GM19025 (cell line): ENCODE data around the gene BCOR.

Experiments
- ATAC-seq: cut with Tn5 transposase; IDR thresholded peaks from one replicate; pipeline ENCODE4 v1.9.1; 2021; ENCODE audit warnings: mild to moderate bottlenecking, low read depth, moderate library complexity; ENCODE audit not compliant: unreplicated experiment

The BCOR gene

DNA sequence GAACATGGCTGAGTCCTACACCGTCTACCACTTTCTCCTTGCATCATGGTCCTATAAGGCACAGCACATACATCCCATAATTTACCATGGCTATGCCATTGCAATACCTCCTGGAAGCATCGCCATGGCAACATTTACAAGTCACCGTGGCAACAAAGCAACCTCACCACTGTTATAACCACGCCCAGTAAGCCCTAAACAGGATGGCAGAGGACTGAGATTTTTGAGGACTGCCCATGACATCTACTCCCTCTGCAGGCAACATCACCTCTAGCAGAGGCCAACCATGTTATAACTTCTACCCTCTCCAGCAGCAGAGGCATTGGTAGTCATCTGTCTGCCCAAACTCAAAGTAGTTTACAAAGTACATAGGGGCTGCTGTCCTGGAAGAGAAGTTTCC lies 29.7 kb downstream of the BCOR start:
- ATAC-seq = no peak

DNA sequence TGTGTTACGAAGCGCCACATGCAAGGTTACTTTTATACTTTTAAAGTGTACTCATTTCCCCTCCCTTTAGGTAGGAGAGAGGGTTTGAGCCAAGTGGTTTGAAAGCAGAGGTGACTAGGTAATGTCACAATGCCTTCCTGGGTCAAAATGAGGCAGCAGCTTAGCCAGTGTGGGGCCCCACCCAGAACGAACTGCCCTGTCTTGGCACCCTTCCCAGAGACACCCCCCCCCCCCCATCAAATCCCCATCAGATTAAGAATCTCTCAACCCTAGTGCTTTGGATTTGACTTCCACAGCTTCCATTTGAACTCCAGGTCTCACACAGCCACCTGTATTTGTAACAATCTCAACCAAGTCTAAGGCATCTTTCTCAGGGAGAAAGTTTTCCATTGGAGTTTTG lies 31.1 kb downstream of the BCOR start:
- ATAC-seq = no peak

DNA sequence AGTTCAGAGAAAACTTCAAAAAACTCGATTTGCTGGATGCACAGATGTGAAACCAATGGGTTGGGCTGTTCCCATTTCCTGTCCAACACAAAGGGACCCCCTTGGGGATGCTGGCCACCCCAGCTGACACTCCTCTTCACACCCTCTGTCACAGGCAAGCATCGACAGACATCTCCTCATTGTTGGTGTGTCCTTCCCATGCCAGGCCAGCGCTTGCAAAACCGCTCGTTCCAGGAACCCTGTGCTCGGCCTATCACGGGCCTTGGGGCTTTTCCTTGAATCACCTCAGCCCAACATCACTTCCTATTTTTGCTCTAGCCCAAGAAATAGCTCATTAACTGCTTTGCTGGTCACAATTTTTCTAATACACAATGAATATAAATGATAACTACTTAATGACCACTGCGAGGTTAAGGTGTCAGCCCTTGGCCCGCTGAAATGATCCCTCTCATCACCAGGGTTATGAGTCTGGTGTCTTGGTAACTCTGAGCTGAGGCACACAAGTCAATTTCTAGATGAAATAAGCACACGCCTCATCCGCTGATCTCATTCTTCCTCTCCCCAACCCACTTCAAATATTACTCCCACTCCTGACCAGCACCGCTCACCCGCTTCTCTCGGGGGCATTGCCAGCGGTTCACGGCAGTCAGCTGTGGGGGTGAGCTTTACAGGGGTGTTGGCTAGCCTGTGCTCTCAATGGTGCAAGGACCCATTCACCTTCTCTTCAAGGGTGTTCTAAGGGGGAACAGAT lies 32.3 kb downstream of the BCOR start:
- ATAC-seq = no peak

DNA sequence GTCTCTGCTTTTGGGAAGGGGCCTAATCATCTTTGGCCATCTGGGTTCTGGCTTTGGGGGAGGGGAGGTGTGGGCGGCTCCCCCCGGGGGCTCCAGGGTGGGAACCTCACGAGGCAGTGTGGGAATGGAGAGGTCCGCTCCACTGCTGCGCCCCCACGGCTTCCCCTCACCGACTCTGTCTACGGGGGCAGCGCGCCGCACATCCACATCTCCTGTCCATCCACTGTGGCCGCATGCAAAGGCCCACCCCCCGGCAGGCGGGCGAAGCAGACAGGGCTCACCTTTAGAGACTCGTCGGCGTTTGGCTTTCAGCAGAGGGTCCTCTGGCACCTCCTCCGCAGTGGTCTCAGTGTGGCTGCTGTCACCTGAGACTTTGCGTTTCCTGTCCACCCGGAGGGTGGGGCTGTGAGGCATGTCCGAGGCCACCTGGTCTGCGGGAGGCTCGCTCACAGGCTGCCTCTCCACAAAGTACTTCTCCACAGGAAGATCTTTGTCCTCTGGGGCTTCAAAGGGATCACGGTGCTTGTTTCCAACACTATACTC lies 33.6 kb downstream of the BCOR start:
- no peak for ATAC-seq

DNA sequence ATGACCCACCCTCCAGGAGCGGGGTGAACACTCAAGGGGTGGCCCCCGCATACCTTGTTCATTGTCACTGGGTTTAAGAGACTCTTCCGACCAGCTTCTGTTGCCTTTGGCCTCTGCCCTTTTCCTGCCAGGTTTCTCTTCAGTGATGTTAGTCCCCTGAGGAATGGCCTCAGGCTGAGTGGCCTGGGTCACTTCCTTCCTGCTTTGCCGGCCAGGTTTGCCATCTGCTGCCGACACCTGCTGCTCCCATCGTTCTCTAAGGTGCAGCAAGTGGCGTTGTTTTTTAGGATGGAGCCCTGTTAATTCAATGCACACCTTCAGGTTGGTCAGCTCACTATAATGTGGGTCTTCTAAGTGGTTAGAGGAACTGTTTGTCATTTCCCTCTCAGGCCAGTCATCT lies 34.2 kb downstream of the BCOR start:
- no peak for ATAC-seq

DNA sequence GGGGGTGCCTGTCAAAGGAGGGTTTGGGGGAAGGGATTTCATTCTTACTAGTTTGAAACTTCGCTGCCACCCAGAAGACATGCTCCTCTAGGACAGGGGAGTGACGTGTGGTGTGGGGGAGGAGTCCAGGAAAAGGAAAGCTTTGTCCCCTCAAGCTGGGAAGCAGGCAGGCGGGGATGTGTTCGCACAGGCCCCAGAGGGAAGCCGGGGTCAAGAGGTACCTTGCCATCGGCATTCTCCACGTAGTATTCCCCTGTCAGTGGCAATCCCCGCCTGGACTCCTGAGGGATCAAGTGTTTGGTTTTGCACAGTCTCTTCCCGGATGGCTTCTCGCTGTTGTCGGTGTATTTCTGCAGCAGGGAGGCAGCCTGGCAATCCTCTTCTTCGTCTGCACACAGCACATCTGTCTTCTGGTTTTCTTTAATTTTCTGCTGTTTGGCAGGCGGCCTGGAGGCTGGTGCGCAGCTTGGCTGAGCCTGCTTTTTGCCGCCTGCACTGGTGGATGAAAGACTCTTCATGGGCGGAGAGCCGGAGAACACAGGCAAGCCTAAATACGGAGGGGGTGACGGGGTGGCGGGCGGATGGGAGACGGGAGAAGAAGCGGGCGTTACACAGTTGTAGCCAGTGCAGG lies 35.1 kb downstream of the BCOR start:
- ATAC-seq = no peak

DNA sequence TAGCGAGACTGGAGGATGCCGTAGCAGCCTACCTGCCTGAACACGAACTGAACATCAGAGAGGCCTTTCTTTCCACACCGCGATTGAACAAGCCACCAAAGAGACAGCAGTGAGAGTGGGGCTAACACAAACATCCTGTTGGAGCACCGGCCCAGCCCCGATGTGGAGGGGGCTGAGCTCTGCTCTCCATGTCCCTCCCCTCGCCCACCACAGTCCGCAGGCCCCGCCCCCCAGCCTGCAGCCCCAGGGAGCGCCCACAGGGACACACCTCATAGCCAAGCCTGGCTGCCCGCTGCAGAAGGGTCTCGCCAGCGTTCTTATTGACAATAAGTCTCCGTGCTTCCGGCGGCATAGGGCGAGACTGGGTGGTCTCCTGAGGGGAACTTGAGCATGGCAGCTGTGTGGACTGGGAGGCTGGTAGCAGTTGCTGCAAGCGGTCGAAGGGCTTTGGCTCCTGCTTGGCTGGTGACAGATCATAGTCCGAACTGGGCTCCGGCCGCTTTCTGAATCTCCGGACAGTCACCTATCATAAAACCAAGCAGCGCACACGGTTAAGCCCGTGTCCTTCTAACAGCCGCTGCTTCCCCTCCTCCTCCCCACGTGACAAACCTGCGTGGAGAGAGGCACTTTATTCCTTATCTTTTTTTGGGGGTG lies 35.8 kb downstream of the BCOR start:
- no peak for ATAC-seq

DNA sequence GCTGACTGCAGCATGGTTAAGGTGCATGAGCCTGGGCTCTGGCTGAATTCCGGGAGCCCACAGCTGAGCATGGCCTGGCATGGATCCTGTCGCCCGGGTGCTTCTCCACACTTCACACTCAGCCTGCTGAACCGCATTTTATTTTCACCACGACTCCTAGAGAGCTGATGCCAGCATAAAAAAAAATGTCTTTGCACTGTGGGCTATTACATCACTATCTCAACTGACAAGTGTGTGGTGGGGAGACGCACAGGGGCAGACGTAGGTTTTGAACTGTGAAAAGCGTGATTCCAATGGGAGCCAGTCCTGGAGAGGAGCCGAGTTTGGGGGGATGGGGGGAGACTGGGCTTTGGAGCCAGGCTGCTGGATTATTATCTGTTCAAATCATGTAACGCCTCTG lies 36.8 kb downstream of the BCOR start:
- no peak for ATAC-seq

DNA sequence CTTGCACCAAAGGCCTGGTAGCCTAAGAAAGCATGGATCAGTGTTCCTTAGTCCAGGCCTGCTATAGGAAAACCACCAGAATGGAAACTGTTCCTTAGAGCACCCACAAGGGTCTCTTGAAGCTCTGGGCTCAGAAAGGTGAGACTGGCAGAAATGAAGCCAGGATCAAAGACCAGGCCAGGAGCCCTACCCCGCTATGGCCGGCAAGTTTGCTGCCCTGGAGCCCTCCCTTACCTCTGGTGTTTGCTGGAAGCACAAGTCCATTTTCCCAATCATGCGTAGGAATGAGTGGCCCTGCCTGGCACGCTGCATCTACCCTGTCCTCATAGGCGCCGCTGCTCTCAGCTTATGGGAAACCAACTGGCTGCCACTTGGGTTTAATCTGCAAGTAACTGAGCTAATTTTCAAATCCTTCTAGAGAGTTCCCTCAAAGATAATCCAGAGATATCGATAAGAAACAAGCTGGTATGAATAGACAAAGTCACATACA lies 37.4 kb downstream of the BCOR start:
- ATAC-seq = no peak

DNA sequence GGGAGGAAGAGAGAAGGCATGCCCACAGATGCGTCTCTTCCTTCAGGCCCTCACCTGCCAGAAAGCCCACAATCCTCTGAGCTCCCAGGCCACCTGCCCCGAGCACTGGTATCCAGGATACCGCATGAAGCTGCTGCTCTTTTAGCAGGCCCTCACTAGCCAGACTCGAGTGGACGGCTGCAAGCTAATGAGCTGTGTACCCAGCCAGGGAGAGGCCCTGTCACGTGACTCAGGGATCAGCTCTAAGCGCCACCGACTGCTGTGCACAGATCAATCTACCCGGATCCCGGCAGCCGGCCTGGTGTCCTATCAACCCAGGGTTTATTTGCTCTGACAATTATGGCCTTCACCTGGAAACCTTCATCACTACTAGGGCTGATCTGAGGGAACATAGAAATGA lies 39.0 kb downstream of the BCOR start:
- no peak for ATAC-seq

DNA sequence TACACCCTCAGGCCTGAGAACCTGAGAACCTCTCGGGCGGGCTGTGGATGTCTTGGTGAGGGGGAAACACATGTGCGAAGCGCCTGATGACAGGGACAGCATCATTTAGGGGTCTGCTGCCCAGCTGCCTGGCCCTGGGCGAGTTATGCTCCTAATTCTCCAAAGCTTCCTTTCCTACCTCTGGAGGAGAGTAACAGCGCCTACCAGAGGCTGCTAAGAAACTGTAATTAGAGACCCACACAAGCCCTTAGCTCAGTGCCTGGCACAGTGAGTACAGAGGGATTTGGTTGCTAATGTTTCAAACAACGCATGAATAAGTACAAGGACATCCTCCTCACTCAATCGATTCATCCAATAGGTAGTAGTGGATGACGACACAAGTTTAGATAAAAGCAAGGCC lies 40.4 kb downstream of the BCOR start:
- no peak for ATAC-seq

DNA sequence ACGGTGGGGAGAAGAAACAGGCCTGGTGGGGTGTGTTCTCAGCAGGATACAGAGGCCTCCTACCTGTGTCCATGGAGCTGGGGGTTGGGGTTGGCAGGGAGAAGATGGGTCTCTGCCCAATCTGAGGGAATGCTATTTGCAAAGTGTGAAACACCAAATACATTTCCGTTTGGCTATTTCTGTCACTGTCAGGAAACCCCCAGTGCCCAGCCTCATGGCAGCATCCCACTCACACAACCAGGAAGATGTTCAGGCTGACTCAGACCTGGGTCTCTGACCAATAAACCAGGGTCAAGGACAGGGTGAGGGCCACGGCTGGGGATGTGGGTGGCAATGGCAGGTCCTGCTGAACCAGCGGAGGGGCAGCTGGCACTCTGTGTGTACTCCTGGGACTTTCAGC lies 41.3 kb downstream of the BCOR start:
- no peak for ATAC-seq

DNA sequence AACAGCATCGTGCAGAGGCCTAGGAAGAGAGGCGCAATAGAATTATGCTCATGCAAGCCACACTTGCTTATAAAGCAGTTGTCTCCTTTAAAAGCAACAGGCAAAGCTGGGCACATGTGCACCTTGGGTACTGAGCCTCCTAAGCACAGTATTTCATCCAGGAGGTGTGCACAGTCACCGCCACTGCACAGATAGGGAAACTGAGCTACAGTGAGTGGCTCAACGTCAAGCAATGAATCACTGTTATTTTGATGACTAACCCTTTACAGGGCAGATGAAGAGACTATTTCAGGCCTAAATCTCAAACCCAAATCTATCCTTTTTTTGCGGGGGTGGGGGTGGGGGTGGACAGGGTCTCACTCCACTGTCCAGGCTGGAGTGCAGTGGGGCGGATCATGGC lies 42.3 kb downstream of the BCOR start:
- ATAC-seq = no peak

DNA sequence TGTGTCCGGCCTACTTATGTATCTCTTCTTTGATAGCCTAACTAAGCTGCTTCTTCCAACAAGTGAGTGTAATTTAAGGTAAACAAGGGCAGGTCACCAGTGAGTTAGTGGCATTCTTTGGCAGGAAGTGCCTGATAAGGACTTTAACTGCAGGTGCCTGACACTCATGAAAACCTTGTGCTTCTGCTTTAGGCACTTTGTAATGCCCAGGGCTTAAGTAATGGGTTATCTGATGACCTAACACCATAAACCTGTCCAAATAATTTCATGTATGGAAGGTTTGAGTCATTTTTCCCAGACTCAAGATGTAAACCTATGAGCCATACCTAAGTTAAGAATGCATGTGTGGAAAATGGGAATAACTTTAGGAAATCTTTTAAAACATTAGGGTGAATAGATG lies 43.0 kb downstream of the BCOR start:
- ATAC-seq = no peak

DNA sequence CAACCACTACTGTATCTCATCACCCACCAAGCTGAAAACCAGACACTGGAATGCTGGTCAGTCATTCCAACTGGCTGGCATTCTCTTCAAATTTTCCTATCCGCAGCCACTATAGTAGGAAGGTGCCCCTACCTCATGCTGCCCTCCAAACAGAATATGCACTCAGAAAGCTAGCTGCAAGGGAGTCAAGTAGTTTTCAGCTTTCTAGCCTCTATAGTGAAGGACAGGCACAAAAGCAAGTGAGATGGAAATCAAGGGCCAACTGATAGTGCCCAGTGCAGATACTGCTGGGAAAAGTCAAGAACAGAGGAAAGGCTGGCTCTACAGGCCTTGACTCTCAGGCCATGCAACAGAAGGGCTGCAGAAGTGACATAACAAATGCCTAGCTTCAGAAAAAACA lies 47.2 kb downstream of the BCOR start:
- no peak for ATAC-seq

DNA sequence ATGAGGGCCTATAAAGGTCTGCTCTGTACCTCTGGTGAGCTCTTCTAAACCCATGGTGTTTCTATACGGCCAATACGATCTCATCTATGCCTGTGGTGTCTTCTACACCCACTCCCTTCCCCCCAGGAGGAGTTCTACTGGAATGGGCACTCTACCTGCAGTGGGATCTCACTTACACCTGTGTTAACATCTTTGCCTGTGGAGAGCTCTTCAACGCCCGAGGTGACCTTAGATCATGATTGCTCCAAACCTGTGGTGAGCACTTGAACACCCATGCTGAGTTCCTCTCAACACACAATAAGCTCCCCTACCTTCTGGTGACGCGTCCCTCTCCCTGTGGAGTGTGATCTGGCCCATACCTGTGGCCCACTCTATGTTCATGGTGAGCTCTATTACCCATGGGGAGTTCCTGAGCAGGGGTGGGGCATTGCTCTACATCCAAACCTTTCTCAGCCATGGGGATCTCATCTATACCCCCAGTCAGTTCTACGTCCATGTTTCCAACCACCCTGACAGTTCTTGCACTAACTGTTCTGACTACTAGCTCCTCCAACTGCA lies 48.6 kb downstream of the BCOR start:
- no peak for ATAC-seq

DNA sequence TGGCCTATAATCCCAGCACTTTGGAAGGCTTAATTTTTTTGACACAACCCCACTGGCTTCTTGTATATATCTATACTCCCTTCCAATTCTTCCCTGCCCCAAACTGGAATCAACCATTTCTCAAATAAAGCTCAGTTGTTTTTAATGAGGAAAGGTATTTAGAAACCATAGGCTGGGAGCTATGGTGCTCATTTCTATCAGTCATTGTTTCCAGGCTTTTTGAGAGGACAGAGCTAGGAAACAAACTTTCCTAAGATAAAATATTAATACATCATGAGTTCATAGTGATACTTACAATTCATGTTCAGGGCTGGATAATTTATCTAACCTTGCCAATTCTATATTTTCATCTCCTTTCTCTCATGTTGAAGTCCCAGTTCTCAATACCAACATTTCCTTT lies 50.3 kb downstream of the BCOR start:
- ATAC-seq = no peak

DNA sequence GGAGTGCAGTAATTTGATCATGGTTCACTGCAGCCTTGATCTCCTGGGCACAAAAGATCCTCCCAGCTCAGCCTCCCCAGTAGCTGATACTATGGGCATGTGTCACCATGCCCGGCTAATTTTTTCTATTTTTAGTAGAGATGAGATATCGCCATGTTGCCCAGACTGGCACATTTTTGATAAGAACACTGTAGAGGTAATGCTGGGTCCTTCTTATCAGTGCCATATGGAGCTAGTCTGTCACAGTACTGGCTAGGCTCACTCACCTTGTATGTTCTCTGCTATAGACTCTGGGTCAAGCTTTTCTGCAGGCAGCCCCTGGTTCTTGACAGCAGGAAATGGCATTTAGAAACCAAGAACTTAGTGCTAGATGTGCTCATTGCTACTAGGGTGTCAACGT lies 53.9 kb downstream of the BCOR start:
- no peak for ATAC-seq

DNA sequence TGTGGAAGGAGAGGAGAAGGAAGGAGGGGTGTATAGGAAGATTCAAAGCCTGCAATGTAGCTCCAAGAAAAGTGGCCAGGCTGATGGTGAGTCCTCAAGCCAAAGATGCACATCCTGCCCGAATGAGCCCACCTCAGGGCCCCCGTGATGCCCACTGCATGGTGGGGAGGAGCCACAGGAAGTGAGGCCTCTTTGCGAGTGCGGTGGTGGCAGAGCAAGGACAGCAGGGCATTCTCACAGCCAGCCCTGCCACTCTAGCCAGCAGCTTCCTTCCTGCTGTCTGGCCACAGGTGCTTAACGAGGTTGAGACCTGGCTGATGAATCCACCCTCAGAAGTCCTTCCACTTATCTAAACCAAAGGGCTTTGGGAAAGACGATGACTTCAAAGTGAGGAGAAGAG lies 55.8 kb downstream of the BCOR start:
- ATAC-seq = no peak

DNA sequence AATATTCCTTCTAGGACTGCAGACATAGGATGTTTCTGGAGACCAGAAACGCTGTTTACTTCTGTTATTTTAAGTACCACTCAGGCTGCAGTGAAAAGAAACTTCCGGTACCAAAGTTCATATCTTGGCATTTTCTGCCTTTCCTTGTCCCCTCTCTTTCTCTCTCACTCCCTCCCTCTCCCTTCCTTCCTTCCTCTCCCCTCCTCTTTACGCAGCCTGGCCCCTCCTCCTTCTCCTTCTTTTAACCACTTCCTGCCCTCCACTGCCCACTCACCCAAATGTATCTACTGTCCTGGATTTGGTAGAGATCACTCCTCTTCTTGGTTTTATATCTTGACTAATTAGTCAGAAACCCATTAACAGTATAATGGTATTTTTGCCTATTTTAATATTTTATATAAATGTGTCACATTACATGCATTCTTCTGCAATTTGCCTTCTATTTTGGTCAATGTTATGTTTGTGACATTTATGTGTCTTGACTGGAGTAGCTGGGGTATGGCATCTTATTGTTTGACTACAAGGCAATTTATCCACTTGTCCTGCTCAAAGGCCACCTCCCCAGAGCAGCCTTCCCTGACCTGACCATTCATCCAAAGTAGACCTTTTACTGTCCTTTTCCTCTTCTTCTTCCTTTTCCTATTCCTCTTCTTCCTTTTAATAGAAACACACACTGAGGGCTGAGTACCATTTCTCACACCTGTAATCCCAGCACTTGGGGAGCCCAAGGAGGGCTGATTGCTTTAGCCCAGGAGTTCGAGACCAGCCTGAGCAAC lies 56.9 kb downstream of the BCOR start:
- ATAC-seq = no peak

DNA sequence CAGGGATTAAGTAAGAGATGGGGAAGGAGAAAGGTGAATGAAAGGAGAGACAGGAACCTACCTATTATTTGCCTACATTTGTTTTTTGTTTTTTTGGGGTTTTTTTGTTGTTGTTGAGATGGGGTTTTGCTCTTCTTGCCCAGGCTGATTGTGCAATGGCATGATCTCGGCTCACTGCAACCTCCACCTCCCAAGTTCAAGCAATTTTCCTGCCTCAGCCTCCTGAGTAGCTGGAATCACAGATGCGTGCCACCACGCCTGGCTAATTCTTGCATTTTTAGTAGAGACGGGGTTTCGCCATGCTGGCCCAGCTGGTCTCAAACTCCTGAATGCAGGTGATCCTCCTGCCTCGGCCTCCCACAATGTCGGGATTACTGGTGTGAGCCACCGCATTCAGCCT lies 57.9 kb downstream of the BCOR start:
- no peak for ATAC-seq
